Ovary (tissue), 9 donors: ENCODE results near the gene CYP27B1. TPM values are rescaled to one million over a fixed set of nuclear protein-coding genes. Genes with fewer than 3 reads are reported as not detected.

Experiments used
- DNase-seq, 5 donors: peaks; one replicate each; pipeline ENCODE4 v3.0.0-alpha.2; 2019 to 2020
- H3K27ac ChIP-seq, 2 donors: fragments of 200-600 bp; one replicate each; pipeline versions ENCODE4 v1.5.1 to v1.8.0; 2019 to 2022
- H3K27me3 ChIP-seq: fragments of 200-600 bp; one replicate; pipeline ENCODE4 v1.8.0; 2022
- H3K36me3 ChIP-seq: fragments of 200-600 bp; sonication (generic); one replicate; pipeline ENCODE4 v1.5.1; 2019
- H3K4me1 ChIP-seq: one replicate; pipeline ENCODE4 v1.8.1; 2013; ENCODE audit warnings: mild to moderate bottlenecking, moderate library complexity; ENCODE audit not compliant: insufficient read depth
- H3K4me3 ChIP-seq: fragments of 200-600 bp; sonication (generic); one replicate; pipeline ENCODE4 v1.5.1; 2017
- H3K9me3 ChIP-seq, 2 donors: fragments of 200-600 bp in 1 of 2; sonication (generic) in 1 of 2; one replicate each; pipeline versions ENCODE4 v1.5.1 to v1.8.1; 2013 to 2019; ENCODE audit warnings: mild to moderate bottlenecking in 1 of 2, moderate library complexity in 1 of 2
- CTCF ChIP-seq, 3 donors: fragments of 450-650 bp in 2 of 3; fragments of 200-600 bp in 1 of 3; IDR thresholded peaks; one replicate each; pipeline versions ENCODE4 v1.5.1 to v1.8.0; 2016 to 2022; ENCODE audit warnings: antibody characterized with exemption in 3 of 3, mild to moderate bottlenecking in 1 of 3
- EP300 ChIP-seq: sonication (generic); formaldehyde crosslinking; IDR thresholded peaks from one replicate; pipeline ENCODE4 v1.6.1; 2017; ENCODE audit warnings: antibody characterized with exemption
- POLR2A ChIP-seq: fragments of 450-650 bp; IDR thresholded peaks from one replicate; pipeline ENCODE4 v1.6.1; 2017; ENCODE audit warnings: antibody characterized with exemption, mild to moderate bottlenecking, moderate library complexity
- WGBS, 3 donors: extraction: QIAGEN DNeasy Blood & Tissue Kit in 1 of 3; methylation state at CpG; one replicate each; pipeline versions ENCODE4 v1.1.5 to v1.1.7; 2013 to 2017; 5-methylcytosine and 5-hydroxymethylcytosine counted together
- intact Hi-C, 4 donors: fragments of 100-400 bp; cut with DNase I; formaldehyde crosslinking; loops; one replicate each; pipeline versions ENCODE4 v1.11.0 to v1.15.1; 2022 to 2023
- polyA plus RNA-seq, 2 donors: library from polyadenylated mRNA; stranded (reverse); fragments of 200-250 nt in 1 of 2; fragments of 350-450 nt in 1 of 2; fragmentation: Illumina TruSeq in 1 of 2; extraction: RNeasy Lipid Tissue Mini Kit (QIAGEN cat#74804) in 1 of 2; gene quantifications; one replicate each; pipeline ENCODE4 v1.2.3, GENCODE V29; 2013 to 2014
- total RNA-seq, 7 donors: library from RNA; depleted of rRNA in 2 of 7; stranded (reverse); fragments of >200 nt in 2 of 7; fragmentation: NEBNext Ultra II Directional in 3 of 7; extraction: Animal tissue kit (Norgen Biotek cat#: 25700) in 3 of 7; gene quantifications; one replicate each; pipeline versions ENCODE4 v1.1.0 to v1.2.4, GENCODE V29; 2016 to 2023
- donor health status: DM: no; HTN: no; CAD: no; lungs with moderate emphysema.
- donor health status: DM: no; HTN: no; CAD: no.
- donor health status: Bipolar disorder and iron deficiency.
- donor health status: DM: yes; HTN: yes; CAD: no.
- donor health status: DM: no; HTN: no; CAD: no.
- donor health status: DM: yes; HTN: yes; CAD: no.

CYP27B1 gene
- total and polyA plus RNA-seq, 9 donors = 0.12 to 2.5 (median 0.92) TPM

- H3K27me3 ChIP-seq = peaks cover 7% of the 10 kb centered on the region
- intact Hi-C loops = no loop called here
- no peaks in the 10 kb centered on the region for H3K36me3 ChIP-seq
- H3K9me3 ChIP-seq = no peaks in the 10 kb centered on the region
- no peak overlapping the region for H3K27ac ChIP-seq
- peaks cover 5% of the 10 kb centered on the region for H3K4me1 ChIP-seq
- WGBS, 3 donors = 11 to 22% (median 14%) methylated on average over 8 of the region's 8 CpGs
- H3K4me3 ChIP-seq = no peak overlapping the region
- no peak for TF ChIP-seq POLR2A
- TF ChIP-seq CTCF (IDR thresholded peaks at IDR 0.05) = no peak
- no peak for TF ChIP-seq EP300
- DNase-seq = no peak
These were observed 31.6 kb downstream of the CYP27B1 start for GRCh38 chr12:57735198-57735855.

- no peaks in the 10 kb centered on the region for H3K9me3 ChIP-seq
- intact Hi-C loops = loop anchor here in 1 of 4 donors (5.0 kb wide), 1 partner anchor 703 kb away; no protein-coding TSS in a partner anchor
- TF ChIP-seq POLR2A = no peak
- no peak for TF ChIP-seq CTCF (IDR thresholded peaks at IDR 0.05)
- TF ChIP-seq EP300 = no peak
- no peaks in the 10 kb centered on the region for H3K36me3 ChIP-seq
- peaks cover 5% of the 10 kb centered on the region for H3K4me1 ChIP-seq
- no peak overlapping the region for H3K4me3 ChIP-seq
- H3K27me3 ChIP-seq = peaks cover 7% of the 10 kb centered on the region
- no peak for DNase-seq
- 68 to 79% (median 69%) methylated on average over 4 of the region's 4 CpGs for WGBS, 3 donors
- H3K27ac ChIP-seq = no peak overlapping the region
These were observed 32.3 kb downstream of the CYP27B1 start for GRCh38 chr12:57734591-57734990.

GRCh38 chr12:57733928-57734327, 33.0 kb downstream of the CYP27B1 start:
- Histone ChIP-seq H3K27me3 (peaks cover 7% of the 10 kb centered on the region), H3K9me3 (no peaks in the 10 kb centered on the region), H3K27ac (no peak overlapping the region), H3K4me3 (no peak overlapping the region), H3K36me3 (no peaks in the 10 kb centered on the region), H3K4me1 (peaks cover 5% of the 10 kb centered on the region)
- TF ChIP-seq POLR2A = no peak
- TF ChIP-seq CTCF (IDR thresholded peaks at IDR 0.05) = no peak
- no peak for TF ChIP-seq EP300
- intact Hi-C loops = loop anchor here in 1 of 4 donors (5.0 kb wide), 1 partner anchor 703 kb away; no protein-coding TSS in a partner anchor
- 67 to 76% (median 76%) methylated on average over 6 of the region's 6 CpGs for WGBS, 3 donors
- no peak for DNase-seq

GRCh38 chr12:57732726-57733593, 33.9 kb downstream of the CYP27B1 start:
- Histone ChIP-seq H3K9me3 (no peaks in the 10 kb centered on the region), H3K27ac (no peak overlapping the region), H3K27me3 (peaks cover 7% of the 10 kb centered on the region), H3K4me1 (peaks cover 5% of the 10 kb centered on the region), H3K4me3 (no peak overlapping the region), H3K36me3 (no peaks in the 10 kb centered on the region)
- intact Hi-C loops = loop anchor here in 1 of 4 donors (5.0 kb wide), 1 partner anchor 704 kb away; no protein-coding TSS in a partner anchor
- 82 to 85% (median 82%) methylated on average over 11 of the region's 11 CpGs for WGBS, 3 donors
- no peak for TF ChIP-seq CTCF (IDR thresholded peaks at IDR 0.05)
- TF ChIP-seq POLR2A = no peak
- TF ChIP-seq EP300 = no peak
- DNase-seq = peak in 1 of 5 donors; percentile 3
